Keratinocyte (primary cell): Measurements from ENCODE around the gene VIT. TPM values are rescaled to one million over a fixed set of nuclear protein-coding genes. Genes with fewer than 3 reads are reported as not detected.

Experiments
- DNase-seq: peaks from one replicate; pipeline ENCODE4 v3.0.0-alpha.2; 2011; ENCODE audit warnings: low read depth, missing footprints, low spot score
- FAIRE-seq: peaks from 2 replicates; lab custom pipeline; 2011; peaks lifted over from hg19 to GRCh38; lab: Jason Lieb, UNC
- H2AFZ ChIP-seq: 2 replicates; pipeline ENCODE4 v1.6.0; 2012; ENCODE audit warnings: low read length, control low read depth, inconsistent platforms; ENCODE audit not compliant: control insufficient read depth
- H3K27ac ChIP-seq: 2 replicates; pipeline ENCODE4 v1.5.1; 2011; ENCODE audit warnings: low read length; ENCODE audit not compliant: control insufficient read depth, insufficient read depth
- H3K27me3 ChIP-seq: 3 replicates; pipeline ENCODE4 v1.6.0; 2011; ENCODE audit warnings: low read length; ENCODE audit not compliant: control insufficient read depth, insufficient read depth; ENCODE audit errors: extremely low read depth
- H3K36me3 ChIP-seq, 2 experiments: 2 replicates in 1 of 2; 3 replicates in 1 of 2; pipeline ENCODE4 v1.5.1; 2011; ENCODE audit warnings: low read length in 2 of 2, mild to moderate bottlenecking in 1 of 2; ENCODE audit not compliant: control insufficient read depth in 2 of 2, insufficient read depth in 2 of 2; ENCODE audit errors: extremely low read depth in 1 of 2
- H3K4me1 ChIP-seq: 3 replicates; pipeline ENCODE4 v1.5.1; 2011; ENCODE audit warnings: low read length; ENCODE audit not compliant: control insufficient read depth, insufficient read depth; ENCODE audit errors: extremely low read depth
- H3K4me2 ChIP-seq: 3 replicates; pipeline ENCODE4 v1.6.0; 2011; ENCODE audit warnings: low read depth, low read length; ENCODE audit not compliant: control insufficient read depth, insufficient read depth; ENCODE audit errors: extremely low read depth
- H3K4me3 ChIP-seq, 3 experiments: fragments of 200-600 bp in 1 of 3; sonication (generic) in 1 of 3; 2 replicates in 2 of 3; 3 replicates in 1 of 3; pipeline ENCODE4 v1.5.1; 2011 to 2016; ENCODE audit warnings: low read length in 3 of 3, mild to moderate bottlenecking in 3 of 3, control low read depth in 2 of 3, inconsistent platforms in 1 of 3, low read depth in 1 of 3, mixed read lengths in 1 of 3, mixed run types in 1 of 3, moderate library complexity in 1 of 3; ENCODE audit not compliant: control insufficient read depth in 2 of 3, insufficient read depth in 2 of 3; ENCODE audit errors: extremely low read depth in 1 of 3
- H3K79me2 ChIP-seq: 2 replicates; pipeline ENCODE4 v1.6.0; 2012; ENCODE audit warnings: low read length; ENCODE audit not compliant: control insufficient read depth, insufficient read depth
- H3K9ac ChIP-seq: 3 replicates; pipeline ENCODE4 v1.6.0; 2011; ENCODE audit warnings: low read length; ENCODE audit not compliant: control insufficient read depth, insufficient read depth; ENCODE audit errors: extremely low read depth
- H3K9me1 ChIP-seq: 3 replicates; pipeline ENCODE4 v1.6.0; 2011; ENCODE audit warnings: low read length; ENCODE audit not compliant: control insufficient read depth, insufficient read depth; ENCODE audit errors: extremely low read depth
- H3K9me3 ChIP-seq: 2 replicates; pipeline ENCODE4 v1.5.1; 2012; ENCODE audit warnings: low read depth, low read length; ENCODE audit not compliant: control insufficient read depth
- H4K20me1 ChIP-seq: 3 replicates; pipeline ENCODE4 v1.6.0; 2011; ENCODE audit warnings: low read length; ENCODE audit not compliant: control insufficient read depth, insufficient read depth; ENCODE audit errors: extremely low read depth
- EZH2 ChIP-seq: IDR thresholded peaks from one replicate; pipeline ENCODE4 v1.6.1; 2012; ENCODE audit warnings: inconsistent platforms, mild to moderate bottlenecking, low read length, moderate library complexity
- dilution Hi-C: fragments of 300-500 bp; cut with MboI; formaldehyde crosslinking; loops from one replicate; pipeline ENCODE4 v1.7.0; 2020; ENCODE audit warnings: low sequenced_read_pairs; ENCODE audit not compliant: extremely low pct_ligation_motif_present
- polyA plus RNA-seq, 5 experiments: library from polyadenylated mRNA; depleted of rRNA in 3 of 5; stranded (reverse) in 3 of 5; stranded (forward) in 1 of 5; unstranded in 1 of 5; fragments of >200 nt; gene quantifications; 1 replicate in 1 of 5; 2 replicates in 3 of 5; 3 replicates in 1 of 5; pipeline versions ENCODE4 v1.2.1 to v1.2.3, GENCODE V29; 2011 to 2012; ENCODE audit warnings: missing spikeins in 2 of 5, low read depth in 1 of 5, low replicate concordance in 1 of 5
- TF ChIP-seq, protein P1 (sequence below), 3 experiments: IDR thresholded peaks in 1 of 3; conservative IDR thresholded peaks in 1 of 3; optimal IDR thresholded peaks in 1 of 3; 2 replicates in 2 of 3; 3 replicates in 1 of 3; pipeline versions ENCODE3 to v1.5.1; 2011; ENCODE audit warnings: low read length in 3 of 3, mild to moderate bottlenecking in 3 of 3, moderate library complexity in 2 of 3, control low read depth in 1 of 3, inconsistent platforms in 1 of 3; ENCODE audit not compliant: insufficient read depth in 2 of 3; ENCODE audit errors: extremely low read depth in 1 of 3

Gene VIT
- polyA plus RNA-seq, 1 donor (not counting 4 experiments of a cell fraction or from before 2014, with no cell fraction given): 0.79 TPM

DNA sequence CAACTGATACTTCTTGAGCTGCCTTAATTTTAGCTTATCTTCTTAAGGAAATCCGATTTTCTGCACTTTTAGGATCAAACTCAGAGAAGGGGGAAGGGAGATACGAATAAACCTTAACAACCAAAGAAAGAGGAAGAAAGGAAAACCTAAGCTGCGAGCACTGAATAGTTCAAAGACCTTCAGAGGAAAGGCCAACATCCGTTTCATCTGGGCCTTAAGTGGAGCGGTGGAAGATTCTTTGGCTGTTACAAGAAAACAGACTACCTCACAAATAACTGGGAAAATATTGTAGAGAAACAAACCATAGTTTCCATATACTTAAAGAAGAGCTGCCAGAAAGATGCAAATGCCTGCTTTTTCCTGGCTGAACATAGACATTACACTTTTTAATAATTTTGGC lies 43.6 kb downstream of the VIT start:
- Histone ChIP-seq H3K4me2 (no peak overlapping the region), H3K27ac (no peak overlapping the region), H3K79me2 (no peaks in the 10 kb centered on the region), H3K4me1 (no peaks in the 10 kb centered on the region), H3K9me3 (no peaks in the 10 kb centered on the region), H3K36me3 (no peaks in the 10 kb centered on the region), H3K9ac (no peak overlapping the region), H3K9me1 (no peaks in the 10 kb centered on the region), H3K4me3 (no peak overlapping the region), H3K27me3 (no peaks in the 10 kb centered on the region), H4K20me1 (no peaks in the 10 kb centered on the region), H2AFZ (no peak overlapping the region)
- dilution Hi-C loops: no loop called here
- FAIRE-seq (no peak), DNase-seq (no peak)
- TF ChIP-seq, protein P1, sequence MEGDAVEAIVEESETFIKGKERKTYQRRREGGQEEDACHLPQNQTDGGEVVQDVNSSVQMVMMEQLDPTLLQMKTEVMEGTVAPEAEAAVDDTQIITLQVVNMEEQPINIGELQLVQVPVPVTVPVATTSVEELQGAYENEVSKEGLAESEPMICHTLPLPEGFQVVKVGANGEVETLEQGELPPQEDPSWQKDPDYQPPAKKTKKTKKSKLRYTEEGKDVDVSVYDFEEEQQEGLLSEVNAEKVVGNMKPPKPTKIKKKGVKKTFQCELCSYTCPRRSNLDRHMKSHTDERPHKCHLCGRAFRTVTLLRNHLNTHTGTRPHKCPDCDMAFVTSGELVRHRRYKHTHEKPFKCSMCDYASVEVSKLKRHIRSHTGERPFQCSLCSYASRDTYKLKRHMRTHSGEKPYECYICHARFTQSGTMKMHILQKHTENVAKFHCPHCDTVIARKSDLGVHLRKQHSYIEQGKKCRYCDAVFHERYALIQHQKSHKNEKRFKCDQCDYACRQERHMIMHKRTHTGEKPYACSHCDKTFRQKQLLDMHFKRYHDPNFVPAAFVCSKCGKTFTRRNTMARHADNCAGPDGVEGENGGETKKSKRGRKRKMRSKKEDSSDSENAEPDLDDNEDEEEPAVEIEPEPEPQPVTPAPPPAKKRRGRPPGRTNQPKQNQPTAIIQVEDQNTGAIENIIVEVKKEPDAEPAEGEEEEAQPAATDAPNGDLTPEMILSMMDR (optimal IDR thresholded peaks at IDR 0.05 in 1 of 3, IDR thresholded peaks at IDR 0.05 in 1 of 3, conservative IDR thresholded peaks at IDR 0.05 in 1 of 3; ENCODE audit: extremely low read depth in 1 of 3, insufficient read depth in 2 of 3, low read length in 3 of 3): no peak
- no peak for TF ChIP-seq EZH2

DNA sequence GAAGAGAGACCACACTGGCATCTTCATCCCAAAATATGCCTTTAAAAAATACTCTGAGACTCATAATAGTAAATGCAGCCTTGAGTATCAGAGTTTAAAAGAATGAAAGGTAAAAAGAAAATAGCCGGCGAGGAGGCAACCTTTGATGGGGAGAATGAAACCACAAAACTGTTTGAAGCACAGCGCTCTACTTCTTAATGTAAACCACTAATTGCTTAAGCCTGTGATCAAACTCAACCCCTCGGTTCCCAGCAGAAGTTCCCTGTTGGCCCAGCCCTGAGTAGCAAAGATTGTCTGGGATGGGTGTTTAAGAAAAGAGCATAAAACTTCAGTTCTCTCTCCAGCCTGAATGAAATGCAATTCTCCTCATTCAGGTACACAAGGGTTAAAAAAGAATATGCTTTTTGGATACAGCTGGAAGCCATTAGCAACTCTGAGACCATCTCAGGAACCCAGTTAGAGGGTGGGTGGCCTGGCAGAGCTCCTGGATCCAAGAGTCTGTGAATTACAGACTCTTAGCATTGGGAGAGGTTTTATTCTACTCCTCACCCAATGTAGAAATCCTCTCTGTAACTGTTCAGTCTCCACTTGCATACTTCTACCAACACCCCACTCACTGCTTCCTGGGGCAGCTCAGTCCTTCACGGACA lies 44.8 kb downstream of the VIT start:
- Histone ChIP-seq H3K4me3 (no peak overlapping the region), H4K20me1 (no peaks in the 10 kb centered on the region), H3K9me3 (no peaks in the 10 kb centered on the region), H2AFZ (no peak overlapping the region), H3K27me3 (no peaks in the 10 kb centered on the region), H3K9me1 (no peaks in the 10 kb centered on the region), H3K79me2 (no peaks in the 10 kb centered on the region), H3K4me2 (no peak overlapping the region), H3K27ac (no peak overlapping the region), H3K9ac (no peak overlapping the region), H3K4me1 (no peaks in the 10 kb centered on the region), H3K36me3 (no peaks in the 10 kb centered on the region)
- DNase-seq (no peak), FAIRE-seq (no peak)
- dilution Hi-C loops: no loop called here
- no peak for TF ChIP-seq EZH2
- TF ChIP-seq, protein P1 (optimal IDR thresholded peaks at IDR 0.05 in 1 of 3, IDR thresholded peaks at IDR 0.05 in 1 of 3, conservative IDR thresholded peaks at IDR 0.05 in 1 of 3; ENCODE audit: extremely low read depth in 1 of 3, insufficient read depth in 2 of 3, low read length in 3 of 3): no peak
